SK-N-SH treated with all-trans-retinoic acid at 6 μM for 48 hours (cell line): ENCODE results near the gene RASL12.

Experiments used
- ATAC-seq: fragments of 200-7000 bp; cut with Tn5 transposase; 3 replicates; pipeline ENCODE4 v1.9.1; 2020; ENCODE audit warnings: mild to moderate bottlenecking, moderate library complexity
- ARNTL ChIP-seq: fragments of 450-650 bp; formaldehyde crosslinking; IDR thresholded peaks from 2 replicates; pipeline ENCODE4 v1.5.0; 2020; ENCODE audit warnings: low read depth, mild to moderate bottlenecking, moderate library complexity, borderline replicate concordance
- BACH2 ChIP-seq: fragments of 250-450 bp; sonication (Bioruptor Pico); IDR thresholded peaks from 2 replicates; pipeline ENCODE4 v1.9.0; 2021; ENCODE audit warnings: mild to moderate bottlenecking, borderline replicate concordance
- CREB5 ChIP-seq: fragments of 250-450 bp; sonication (Bioruptor Pico); IDR thresholded peaks from 2 replicates; pipeline ENCODE4 v1.5.1; 2020; ENCODE audit warnings: low read depth, mild to moderate bottlenecking, moderate library complexity
- CSDC2 ChIP-seq: fragments of 250-450 bp; sonication (Bioruptor Pico); IDR thresholded peaks from 2 replicates; pipeline ENCODE4 v1.5.0; 2020; ENCODE audit warnings: mild to moderate bottlenecking, moderate library complexity
- GLIS3 ChIP-seq: fragments of 250-450 bp; sonication (Bioruptor Pico); IDR thresholded peaks from 2 replicates; pipeline ENCODE4 v1.5.0; 2020; ENCODE audit warnings: mild to moderate bottlenecking, moderate library complexity
- ISL1 ChIP-seq: fragments of 250-450 bp; sonication (Bioruptor Pico); IDR thresholded peaks from 2 replicates; pipeline ENCODE4 v2.1.2; 2022; ENCODE audit warnings: mild to moderate bottlenecking, moderate library complexity
- OSR1 ChIP-seq: fragments of 250-450 bp; sonication (Bioruptor Pico); IDR thresholded peaks from 2 replicates; pipeline ENCODE4 v1.8.0; 2022; ENCODE audit warnings: moderate library complexity, mild to moderate bottlenecking, inconsistent platforms
- PATZ1 ChIP-seq: fragments of 250-450 bp; sonication (Bioruptor Pico); IDR thresholded peaks from 2 replicates; pipeline ENCODE4 v1.8.0; 2020; ENCODE audit warnings: mild to moderate bottlenecking, moderate library complexity, borderline replicate concordance
- POU6F1 ChIP-seq: fragments of 250-450 bp; sonication (Bioruptor Pico); IDR thresholded peaks from 2 replicates; pipeline ENCODE4 v1.8.0; 2021; ENCODE audit warnings: low read depth, mild to moderate bottlenecking, moderate library complexity, borderline replicate concordance
- PPARA ChIP-seq: fragments of 250-450 bp; sonication (Bioruptor Pico); IDR thresholded peaks from 2 replicates; pipeline ENCODE4 v1.5.0; 2020; ENCODE audit warnings: mild to moderate bottlenecking, borderline replicate concordance
- RARB ChIP-seq: fragments of 250-450 bp; sonication (Bioruptor Pico); IDR thresholded peaks from 2 replicates; pipeline ENCODE4 v1.8.0; 2021; ENCODE audit warnings: mild to moderate bottlenecking, moderate library complexity
- SNAI2 ChIP-seq: fragments of 250-450 bp; sonication (Bioruptor Pico); IDR thresholded peaks from 2 replicates; pipeline ENCODE4 v1.5.0; 2020; ENCODE audit warnings: mild to moderate bottlenecking, moderate library complexity
- TCF4 ChIP-seq: fragments of 250-450 bp; sonication (Bioruptor Pico); IDR thresholded peaks from 2 replicates; pipeline ENCODE4 v1.8.0; 2021; ENCODE audit warnings: mild to moderate bottlenecking, moderate library complexity, borderline replicate concordance
- TOX ChIP-seq: fragments of 250-450 bp; sonication (Bioruptor Pico); IDR thresholded peaks from 2 replicates; pipeline ENCODE4 v1.8.0; 2021; ENCODE audit warnings: mild to moderate bottlenecking, moderate library complexity, borderline replicate concordance
- TSHZ2 ChIP-seq: fragments of 250-450 bp; sonication (Bioruptor Pico); IDR thresholded peaks from 2 replicates; pipeline ENCODE4 v1.5.0; 2020; ENCODE audit warnings: mild to moderate bottlenecking, moderate library complexity
- ZC3H10 ChIP-seq: fragments of 250-450 bp; sonication (Bioruptor Pico); IDR thresholded peaks from 2 replicates; pipeline ENCODE4 v1.5.1; 2021; ENCODE audit warnings: mild to moderate bottlenecking, moderate library complexity
- ZFP3 ChIP-seq: fragments of 250-450 bp; sonication (Bioruptor Pico); IDR thresholded peaks from 2 replicates; pipeline ENCODE4 v1.5.0; 2020; ENCODE audit warnings: mild to moderate bottlenecking, moderate library complexity
- ZFP30 ChIP-seq: fragments of 450-650 bp; formaldehyde crosslinking; IDR thresholded peaks from 2 replicates; pipeline ENCODE4 v1.5.0; 2022; ENCODE audit warnings: mild to moderate bottlenecking, moderate library complexity
- ZNF565 ChIP-seq: fragments of 450-650 bp; formaldehyde crosslinking; conservative IDR thresholded peaks from 2 replicates; pipeline ENCODE4 v1.5.0; 2020; ENCODE audit warnings: low read depth, mild to moderate bottlenecking, moderate library complexity
- ZNF70 ChIP-seq: fragments of 450-650 bp; formaldehyde crosslinking; IDR thresholded peaks from 2 replicates; pipeline ENCODE4 v1.5.0; 2020; ENCODE audit warnings: mild to moderate bottlenecking, moderate library complexity
- ZNF8 ChIP-seq: fragments of 450-650 bp; formaldehyde crosslinking; IDR thresholded peaks from 2 replicates; pipeline ENCODE4 v1.5.0; 2020; ENCODE audit warnings: mild to moderate bottlenecking, moderate library complexity

Gene RASL12

GRCh38 chr15:65059931-65060596 lies 7.7 kb downstream of the RASL12 start:
- TF ChIP-seq POU6F1 (CRISPR knock-in tag), result no peak
- no peak for TF ChIP-seq ZFP30 (CRISPR knock-in tag)
- TF ChIP-seq ISL1 (CRISPR knock-in tag), result no peak
- TF ChIP-seq ZFP3 (CRISPR knock-in tag), result no peak
- no peak for TF ChIP-seq SNAI2 (CRISPR knock-in tag)
- TF ChIP-seq GLIS3 (CRISPR knock-in tag), result no peak
- no peak for ATAC-seq

GRCh38 chr15:65059369-65059750 lies 8.4 kb downstream of the RASL12 start:
- no peak for ATAC-seq
- TF ChIP-seq ZFP3 (CRISPR knock-in tag), result no peak
- no peak for TF ChIP-seq ZFP30 (CRISPR knock-in tag)
- TF ChIP-seq, all 23 proteins: peak for 0

GRCh38 chr15:65058394-65059368 lies 9.1 kb downstream of the RASL12 start:
- no peak for TF ChIP-seq TOX
- TF ChIP-seq SNAI2 (CRISPR knock-in tag), result no peak
- no peak for TF ChIP-seq CREB5
- no peak for TF ChIP-seq OSR1 (CRISPR knock-in tag)
- no peak for TF ChIP-seq ZFP30 (CRISPR knock-in tag)
- no peak for TF ChIP-seq RARB (CRISPR knock-in tag)
- TF ChIP-seq TCF4 (CRISPR knock-in tag), result no peak
- no peak for TF ChIP-seq PATZ1 (CRISPR knock-in tag)
- TF ChIP-seq ZNF565, result no peak
- no peak for TF ChIP-seq CSDC2 (CRISPR knock-in tag)
- no peak for TF ChIP-seq BACH2 (CRISPR knock-in tag)
- TF ChIP-seq ARNTL (CRISPR knock-in tag), result no peak
- TF ChIP-seq ZNF70 (CRISPR knock-in tag), result no peak
- TF ChIP-seq PPARA (CRISPR knock-in tag), result no peak
- no peak for TF ChIP-seq ISL1 (CRISPR knock-in tag)
- TF ChIP-seq GLIS3 (CRISPR knock-in tag), result no peak
- TF ChIP-seq ZFP3 (CRISPR knock-in tag), result no peak
- no peak for TF ChIP-seq ZC3H10 (CRISPR knock-in tag)
- TF ChIP-seq TSHZ2 (CRISPR knock-in tag), result no peak
- TF ChIP-seq ZNF8 (CRISPR knock-in tag), result no peak
- no peak for ATAC-seq
